Measurements from ENCODE around the gene DNAJC24. TPM values are rescaled to one million over a fixed set of nuclear protein-coding genes. Genes with fewer than 3 reads are reported as not detected.

Gene DNAJC24
- total and polyA plus RNA-seq, 9 of the 15 experiments (the other 6 are each of a cell fraction or from before 2014, with no cell fraction given), result 12.2 to 31.9 (median 16.9) TPM

DNA sequence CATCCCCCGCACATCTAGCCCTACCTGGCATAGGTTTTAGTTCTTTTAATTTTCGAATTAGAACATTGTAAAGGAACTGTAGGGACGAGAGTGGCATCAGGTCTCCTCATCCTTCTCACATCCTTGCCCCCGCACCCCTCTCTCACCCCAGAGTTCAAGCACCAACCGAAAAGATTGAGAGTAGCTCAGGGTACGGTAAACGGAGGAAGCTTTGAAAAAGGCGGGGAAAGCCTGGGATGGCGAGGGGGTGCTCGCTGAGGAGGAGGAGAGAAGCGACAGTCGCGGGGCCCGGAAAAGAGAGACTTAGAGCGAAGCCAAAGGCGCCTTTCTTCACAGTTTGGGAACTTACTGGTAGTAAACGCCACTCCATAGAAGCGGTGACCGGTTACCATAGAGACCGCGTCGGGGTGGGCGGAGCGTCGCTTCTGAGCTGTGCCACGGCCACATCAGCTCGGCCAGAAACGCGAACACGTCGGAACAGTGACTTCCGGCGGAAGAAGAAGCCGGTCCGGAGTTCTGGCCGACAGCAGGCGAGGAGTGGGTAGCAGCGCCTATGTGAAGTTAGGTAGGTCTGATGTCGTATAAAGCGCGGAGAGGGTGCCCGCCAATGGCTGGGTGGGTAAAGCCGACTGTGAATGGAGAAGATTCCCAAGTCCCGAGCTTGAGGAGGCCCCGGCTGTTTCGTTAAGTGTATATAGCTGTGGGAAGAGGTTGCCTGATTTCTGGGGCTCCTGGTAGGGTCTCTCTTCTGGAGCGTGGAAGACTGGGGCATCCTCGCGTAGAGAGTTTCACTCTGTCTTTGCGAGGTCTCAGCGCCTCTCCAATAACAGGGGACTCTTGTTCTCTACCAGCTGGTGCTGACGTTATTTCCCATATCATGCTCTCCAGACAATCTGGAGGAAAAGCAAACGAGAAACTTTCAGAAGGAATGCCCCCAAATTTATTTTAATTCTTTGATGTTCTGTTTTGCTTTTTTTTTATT is at the start of gene DNAJC24, which contains the start of gene DCDC1 (continued):
- TF ChIP-seq SRSF9 (IDR thresholded peaks at IDR 0.05; ENCODE audit: borderline replicate concordance, low read depth, low read length) (no peak), STAT5A (IDR thresholded peaks at IDR 0.05; ENCODE audit: borderline replicate concordance, low read length) (no peak; the same call in 1 of the 2 replicates), ZNF589 (CRISPR knock-in tag; IDR thresholded peaks at IDR 0.05; ENCODE audit: low read depth) (no peak), CREM (IDR thresholded peaks at IDR 0.05; ENCODE audit: low read depth) (peak; percentile 93), HMG20B (CRISPR knock-in tag; IDR thresholded peaks at IDR 0.05) (no peak), TSC22D4 (tag; IDR thresholded peaks at IDR 0.05) (no peak), PCBP1 (IDR thresholded peaks at IDR 0.05; ENCODE audit: low read depth, low read length, poor library complexity, severe bottlenecking) (no peak), PRPF4 (IDR thresholded peaks at IDR 0.05; ENCODE audit: insufficient read depth, low read depth, low read length, poor library complexity, severe bottlenecking) (no peak), MED1 (CRISPR knock-in tag; IDR thresholded peaks at IDR 0.05; ENCODE audit: borderline replicate concordance) (no peak), IRF2 (CRISPR knock-in tag; IDR thresholded peaks at IDR 0.05) (no peak)
- TF ChIP-seq, protein P1, sequence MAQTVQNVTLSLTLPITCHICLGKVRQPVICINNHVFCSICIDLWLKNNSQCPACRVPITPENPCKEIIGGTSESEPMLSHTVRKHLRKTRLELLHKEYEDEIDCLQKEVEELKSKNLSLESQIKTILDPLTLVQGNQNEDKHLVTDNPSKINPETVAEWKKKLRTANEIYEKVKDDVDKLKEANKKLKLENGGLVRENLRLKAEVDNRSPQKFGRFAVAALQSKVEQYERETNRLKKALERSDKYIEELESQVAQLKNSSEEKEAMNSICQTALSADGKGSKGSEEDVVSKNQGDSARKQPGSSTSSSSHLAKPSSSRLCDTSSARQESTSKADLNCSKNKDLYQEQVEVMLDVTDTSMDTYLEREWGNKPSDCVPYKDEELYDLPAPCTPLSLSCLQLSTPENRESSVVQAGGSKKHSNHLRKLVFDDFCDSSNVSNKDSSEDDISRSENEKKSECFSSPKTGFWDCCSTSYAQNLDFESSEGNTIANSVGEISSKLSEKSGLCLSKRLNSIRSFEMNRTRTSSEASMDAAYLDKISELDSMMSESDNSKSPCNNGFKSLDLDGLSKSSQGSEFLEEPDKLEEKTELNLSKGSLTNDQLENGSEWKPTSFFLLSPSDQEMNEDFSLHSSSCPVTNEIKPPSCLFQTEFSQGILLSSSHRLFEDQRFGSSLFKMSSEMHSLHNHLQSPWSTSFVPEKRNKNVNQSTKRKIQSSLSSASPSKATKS (CRISPR knock-in tag; IDR thresholded peaks at IDR 0.05), result no peak
- TF ChIP-seq, protein P2, sequence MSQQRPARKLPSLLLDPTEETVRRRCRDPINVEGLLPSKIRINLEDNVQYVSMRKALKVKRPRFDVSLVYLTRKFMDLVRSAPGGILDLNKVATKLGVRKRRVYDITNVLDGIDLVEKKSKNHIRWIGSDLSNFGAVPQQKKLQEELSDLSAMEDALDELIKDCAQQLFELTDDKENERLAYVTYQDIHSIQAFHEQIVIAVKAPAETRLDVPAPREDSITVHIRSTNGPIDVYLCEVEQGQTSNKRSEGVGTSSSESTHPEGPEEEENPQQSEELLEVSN (IDR thresholded peaks at IDR 0.05; ENCODE audit: borderline replicate concordance in 1 of 2, extremely low read depth in 1 of 2, insufficient read depth in 1 of 2, insufficient read length in 1 of 2, low read depth in 1 of 2, low read length in 1 of 2, poor library complexity in 1 of 2, severe bottlenecking in 1 of 2), result no peak
- TF ChIP-seq, protein P3, sequence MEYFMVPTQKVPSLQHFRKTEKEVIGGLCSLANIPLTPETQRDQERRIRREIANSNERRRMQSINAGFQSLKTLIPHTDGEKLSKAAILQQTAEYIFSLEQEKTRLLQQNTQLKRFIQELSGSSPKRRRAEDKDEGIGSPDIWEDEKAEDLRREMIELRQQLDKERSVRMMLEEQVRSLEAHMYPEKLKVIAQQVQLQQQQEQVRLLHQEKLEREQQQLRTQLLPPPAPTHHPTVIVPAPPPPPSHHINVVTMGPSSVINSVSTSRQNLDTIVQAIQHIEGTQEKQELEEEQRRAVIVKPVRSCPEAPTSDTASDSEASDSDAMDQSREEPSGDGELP (CRISPR knock-in tag; IDR thresholded peaks at IDR 0.05; ENCODE audit: borderline replicate concordance), result peak; percentile 86; the same call in 1 of the 2 replicates
- TF ChIP-seq, protein P4, sequence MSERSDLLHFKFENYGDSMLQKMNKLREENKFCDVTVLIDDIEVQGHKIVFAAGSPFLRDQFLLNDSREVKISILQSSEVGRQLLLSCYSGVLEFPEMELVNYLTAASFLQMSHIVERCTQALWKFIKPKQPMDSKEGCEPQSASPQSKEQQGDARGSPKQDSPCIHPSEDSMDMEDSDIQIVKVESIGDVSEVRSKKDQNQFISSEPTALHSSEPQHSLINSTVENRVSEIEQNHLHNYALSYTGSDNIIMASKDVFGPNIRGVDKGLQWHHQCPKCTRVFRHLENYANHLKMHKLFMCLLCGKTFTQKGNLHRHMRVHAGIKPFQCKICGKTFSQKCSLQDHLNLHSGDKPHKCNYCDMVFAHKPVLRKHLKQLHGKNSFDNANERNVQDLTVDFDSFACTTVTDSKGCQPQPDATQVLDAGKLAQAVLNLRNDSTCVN (CRISPR knock-in tag; IDR thresholded peaks at IDR 0.05), result no peak
- TF ChIP-seq, protein P5, sequence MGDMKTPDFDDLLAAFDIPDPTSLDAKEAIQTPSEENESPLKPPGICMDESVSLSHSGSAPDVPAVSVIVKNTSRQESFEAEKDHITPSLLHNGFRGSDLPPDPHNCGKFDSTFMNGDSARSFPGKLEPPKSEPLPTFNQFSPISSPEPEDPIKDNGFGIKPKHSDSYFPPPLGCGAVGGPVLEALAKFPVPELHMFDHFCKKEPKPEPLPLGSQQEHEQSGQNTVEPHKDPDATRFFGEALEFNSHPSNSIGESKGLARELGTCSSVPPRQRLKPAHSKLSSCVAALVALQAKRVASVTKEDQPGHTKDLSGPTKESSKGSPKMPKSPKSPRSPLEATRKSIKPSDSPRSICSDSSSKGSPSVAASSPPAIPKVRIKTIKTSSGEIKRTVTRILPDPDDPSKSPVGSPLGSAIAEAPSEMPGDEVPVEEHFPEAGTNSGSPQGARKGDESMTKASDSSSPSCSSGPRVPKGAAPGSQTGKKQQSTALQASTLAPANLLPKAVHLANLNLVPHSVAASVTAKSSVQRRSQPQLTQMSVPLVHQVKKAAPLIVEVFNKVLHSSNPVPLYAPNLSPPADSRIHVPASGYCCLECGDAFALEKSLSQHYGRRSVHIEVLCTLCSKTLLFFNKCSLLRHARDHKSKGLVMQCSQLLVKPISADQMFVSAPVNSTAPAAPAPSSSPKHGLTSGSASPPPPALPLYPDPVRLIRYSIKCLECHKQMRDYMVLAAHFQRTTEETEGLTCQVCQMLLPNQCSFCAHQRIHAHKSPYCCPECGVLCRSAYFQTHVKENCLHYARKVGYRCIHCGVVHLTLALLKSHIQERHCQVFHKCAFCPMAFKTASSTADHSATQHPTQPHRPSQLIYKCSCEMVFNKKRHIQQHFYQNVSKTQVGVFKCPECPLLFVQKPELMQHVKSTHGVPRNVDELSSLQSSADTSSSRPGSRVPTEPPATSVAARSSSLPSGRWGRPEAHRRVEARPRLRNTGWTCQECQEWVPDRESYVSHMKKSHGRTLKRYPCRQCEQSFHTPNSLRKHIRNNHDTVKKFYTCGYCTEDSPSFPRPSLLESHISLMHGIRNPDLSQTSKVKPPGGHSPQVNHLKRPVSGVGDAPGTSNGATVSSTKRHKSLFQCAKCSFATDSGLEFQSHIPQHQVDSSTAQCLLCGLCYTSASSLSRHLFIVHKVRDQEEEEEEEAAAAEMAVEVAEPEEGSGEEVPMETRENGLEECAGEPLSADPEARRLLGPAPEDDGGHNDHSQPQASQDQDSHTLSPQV (IDR thresholded peaks at IDR 0.05), result no peak

Measured in K562 (cell line).